GM04504 (cell line): ENCODE results near the gene MMP11.

ENCODE experiments used
- DNase-seq: peaks from one replicate; pipeline ENCODE4 v3.0.0-alpha.2; 2012; ENCODE audit warnings: low read depth

The MMP11 gene

GRCh38 chr22:23760056-23760455 is 12.6 kb upstream of the MMP11 start:
- DNase-seq = no peak

- no peak for DNase-seq
Measured at GRCh38 chr22:23762842-23763578, 9.6 kb upstream of the MMP11 start, which contains the start of gene C22orf15. Gene C22orf15, plus strand, starts transcription at chr22:23762990. Its CDS starts 317 bp downstream, at chr22:23763307.

DNA sequence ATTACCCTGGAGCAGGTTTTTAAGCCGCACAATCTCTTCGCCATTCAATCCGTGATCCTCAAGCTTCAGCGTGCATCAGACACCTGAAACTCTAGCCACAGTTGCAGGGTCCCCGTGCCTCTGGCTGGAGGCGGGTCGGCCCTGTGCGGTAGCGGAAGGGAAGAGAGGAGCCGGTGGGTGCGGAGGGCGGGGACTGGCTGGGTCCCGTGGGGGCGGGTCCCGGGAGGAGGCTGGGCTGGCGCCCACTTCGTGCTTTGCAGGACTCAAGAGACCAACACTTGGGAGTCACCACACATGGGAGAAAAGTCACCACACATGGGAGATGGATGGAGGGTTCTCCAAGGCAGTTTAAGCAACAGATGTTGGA is 9.1 kb upstream of the MMP11 start:
- no peak for DNase-seq

GRCh38 chr22:23763954-23764353 is 8.7 kb upstream of the MMP11 start:
- no peak for DNase-seq

DNA sequence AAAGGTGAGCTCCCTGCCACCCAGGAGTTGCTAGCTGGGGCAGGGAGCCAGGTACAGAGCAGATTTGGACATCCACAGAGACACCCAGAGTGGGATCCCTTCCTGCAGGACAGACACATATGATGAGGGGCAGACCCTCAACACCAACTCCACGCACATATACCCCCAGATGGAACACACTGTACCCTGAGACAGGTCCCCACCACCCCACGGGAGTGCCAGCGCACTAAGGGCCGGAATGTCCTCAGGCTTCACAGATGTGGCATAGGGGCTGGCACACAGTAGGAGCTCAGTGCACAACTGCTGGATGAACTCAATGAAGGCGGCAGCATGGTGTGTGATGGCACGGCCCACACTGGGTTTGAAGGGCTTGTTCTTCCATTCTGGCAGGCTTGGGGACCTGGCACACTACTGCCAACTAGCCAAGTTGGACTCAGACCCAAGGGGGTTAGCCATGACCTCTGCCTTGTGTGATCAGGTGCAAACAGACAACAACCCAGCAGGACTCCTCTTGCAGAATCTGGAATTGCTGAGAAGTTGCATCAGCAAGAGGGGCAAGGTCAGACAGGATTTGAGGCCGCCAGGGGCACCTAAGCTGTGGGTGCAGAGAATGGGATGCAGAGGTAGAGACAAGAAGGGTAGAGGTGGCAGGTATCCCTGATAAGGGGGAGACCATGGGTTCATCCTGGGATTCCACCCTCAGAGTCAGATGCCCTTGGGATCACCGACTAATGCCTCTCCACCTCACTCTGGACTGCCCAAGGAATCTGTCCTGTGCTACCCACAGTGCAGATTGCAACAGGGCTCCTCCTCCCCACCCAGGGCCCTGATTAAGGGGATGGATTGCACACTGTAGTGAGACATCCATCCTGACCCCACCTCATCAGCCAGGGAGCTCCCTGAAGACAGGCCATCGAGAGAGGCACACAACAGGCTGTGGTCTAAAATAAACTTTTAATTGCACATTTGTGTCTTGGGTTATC is 7.5 kb upstream of the MMP11 start:
- no peak for DNase-seq

DNA sequence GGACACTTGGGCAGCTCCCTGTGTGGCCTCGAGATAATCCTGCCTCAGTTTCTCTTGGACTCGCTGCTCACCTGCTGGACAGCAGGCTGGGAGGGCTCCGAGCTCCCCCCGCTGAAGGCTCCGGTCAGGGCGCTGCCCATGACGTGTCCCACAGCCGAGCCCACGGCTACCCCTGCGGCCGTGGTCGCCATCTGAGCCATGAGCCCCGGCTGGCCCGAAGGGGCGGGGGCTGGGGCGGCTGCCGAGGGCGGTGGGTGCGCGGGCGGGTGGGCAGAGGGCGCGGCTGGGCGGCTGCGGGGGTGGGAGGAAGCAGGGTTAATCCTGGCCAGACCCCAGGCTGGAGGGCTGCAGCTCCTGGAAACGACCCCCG is 5.4 kb upstream of the MMP11 start:
- DNase-seq = no peak

DNA sequence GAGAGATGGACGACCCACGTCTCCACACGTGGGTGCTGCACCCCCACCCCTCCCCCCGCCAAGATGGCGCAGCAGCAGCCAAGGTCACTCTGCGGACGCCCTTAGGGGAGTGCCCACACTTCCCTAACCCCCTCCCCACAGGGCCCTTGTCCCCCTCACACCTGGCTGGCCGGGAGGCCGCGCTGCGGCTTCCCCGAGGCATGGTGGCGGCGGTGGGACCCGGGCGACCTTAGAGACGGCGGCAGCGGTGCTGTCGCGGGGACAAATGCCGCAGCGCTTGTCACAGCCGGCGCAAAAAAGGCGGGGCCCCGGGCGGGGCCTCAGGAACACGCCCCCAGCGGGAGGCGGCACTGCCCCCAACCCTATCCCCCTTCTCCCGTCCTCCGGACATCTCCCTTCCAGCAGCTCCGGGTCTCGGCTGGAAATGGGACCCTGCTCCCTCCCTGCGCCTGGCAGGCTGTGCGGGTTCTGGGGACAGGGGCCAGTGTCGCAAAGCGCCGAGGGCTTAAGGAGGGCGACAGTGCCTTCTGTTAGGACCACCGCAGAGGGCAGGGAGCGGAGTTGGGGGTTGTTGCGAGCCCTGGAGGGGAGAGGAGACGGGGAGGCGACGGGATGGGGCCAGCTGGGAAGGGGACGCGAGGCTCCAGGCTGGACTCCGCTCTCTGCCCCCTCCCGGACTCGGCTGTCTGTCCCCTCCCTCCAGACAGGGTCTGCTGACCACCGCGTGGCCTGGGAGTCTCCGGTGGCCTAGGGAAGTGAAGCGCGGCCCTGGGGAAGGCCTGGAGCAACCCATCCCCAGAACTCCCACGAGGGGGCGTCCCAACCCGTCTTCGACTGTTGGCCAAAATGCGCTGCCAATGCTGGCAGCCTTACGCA is 4.7 kb upstream of the MMP11 start, which contains the start of gene CHCHD10:
CHCHD10 (minus strand) TSS at position 300 of the 876 bp plus-strand sequence; CDS start at position 202, 98 bp downstream.
- peak; percentile 47 for DNase-seq

- no peak for DNase-seq
Measured at GRCh38 chr22:23769321-23769965, 3.2 kb upstream of the MMP11 start.

GRCh38 chr22:23772315-23772648 is 367 bp upstream of the MMP11 start:
- DNase-seq = no peak

GRCh38 chr22:23773483-23774113 is 949 bp downstream of the MMP11 start:
- no peak for DNase-seq

DNA sequence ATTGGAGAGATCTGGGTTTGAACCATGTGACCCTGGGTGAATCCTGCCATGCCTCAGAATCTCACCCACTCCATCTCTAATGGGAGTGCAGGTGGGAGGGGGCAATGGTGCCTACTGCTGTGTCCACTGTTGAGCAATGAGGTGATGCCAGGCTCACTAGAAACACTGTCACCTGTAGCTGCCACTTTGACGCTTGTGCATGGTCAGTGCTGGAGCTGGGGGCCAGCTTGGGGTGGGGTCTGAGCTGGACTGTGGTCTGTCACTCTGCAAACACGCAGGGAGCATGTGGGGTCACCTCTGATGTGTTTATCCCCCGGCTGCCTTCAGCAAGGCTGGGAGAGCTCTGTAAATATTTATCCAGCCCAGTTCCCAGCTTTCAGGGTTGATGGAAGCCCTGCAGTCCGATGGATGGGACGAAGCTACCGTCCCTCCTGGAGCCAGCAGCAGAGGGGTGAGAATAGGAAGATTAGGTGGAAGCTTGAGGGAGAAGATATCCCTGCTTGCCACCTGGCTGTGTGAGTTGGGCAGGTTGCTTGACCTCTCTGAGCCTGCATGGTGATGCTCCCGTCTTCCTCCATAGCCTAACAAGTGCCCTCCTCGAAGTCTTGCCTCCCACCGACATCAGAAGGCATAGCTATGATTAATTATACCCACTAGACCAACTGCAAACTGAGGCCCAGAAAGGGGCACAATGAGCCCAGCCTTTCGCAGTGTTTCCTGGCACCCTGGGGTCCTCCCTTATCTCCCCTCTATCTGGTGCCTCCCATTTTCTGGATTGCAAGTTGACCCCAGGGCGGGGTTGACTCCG is 1.7 kb downstream of the MMP11 start:
- DNase-seq = no peak

GRCh38 chr22:23774922-23775436 is 2.3 kb downstream of the MMP11 start:
- DNase-seq = no peak

DNA sequence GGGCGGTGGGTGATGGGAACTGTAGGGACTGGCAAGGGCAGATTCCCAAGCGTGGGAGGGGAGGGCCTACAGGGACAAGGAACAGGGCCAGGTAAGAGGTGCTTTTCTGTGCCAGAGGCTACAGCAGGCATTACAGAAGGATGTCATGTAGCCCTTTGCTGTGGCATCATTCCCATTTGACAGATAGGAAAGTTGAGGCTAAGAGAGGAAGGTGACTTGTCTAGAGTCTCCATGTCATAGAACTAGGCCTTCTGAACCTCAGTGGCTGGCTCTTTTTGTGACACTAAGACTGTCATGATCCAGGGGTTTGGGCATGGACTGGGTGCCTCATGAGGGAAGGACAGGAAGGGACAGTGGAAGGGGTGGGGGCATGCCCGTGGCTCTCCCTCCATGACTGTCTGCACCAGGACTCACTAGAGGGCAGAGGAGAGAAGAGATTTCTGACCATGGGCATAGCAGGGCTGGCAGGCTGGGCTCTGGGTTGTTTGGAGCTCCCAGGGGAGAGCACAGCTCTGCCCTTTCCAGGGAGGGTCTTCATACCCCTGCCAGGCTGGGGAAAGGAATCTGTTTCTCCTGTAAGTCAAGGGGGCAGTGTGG is 3.2 kb downstream of the MMP11 start:
- DNase-seq = no peak

DNA sequence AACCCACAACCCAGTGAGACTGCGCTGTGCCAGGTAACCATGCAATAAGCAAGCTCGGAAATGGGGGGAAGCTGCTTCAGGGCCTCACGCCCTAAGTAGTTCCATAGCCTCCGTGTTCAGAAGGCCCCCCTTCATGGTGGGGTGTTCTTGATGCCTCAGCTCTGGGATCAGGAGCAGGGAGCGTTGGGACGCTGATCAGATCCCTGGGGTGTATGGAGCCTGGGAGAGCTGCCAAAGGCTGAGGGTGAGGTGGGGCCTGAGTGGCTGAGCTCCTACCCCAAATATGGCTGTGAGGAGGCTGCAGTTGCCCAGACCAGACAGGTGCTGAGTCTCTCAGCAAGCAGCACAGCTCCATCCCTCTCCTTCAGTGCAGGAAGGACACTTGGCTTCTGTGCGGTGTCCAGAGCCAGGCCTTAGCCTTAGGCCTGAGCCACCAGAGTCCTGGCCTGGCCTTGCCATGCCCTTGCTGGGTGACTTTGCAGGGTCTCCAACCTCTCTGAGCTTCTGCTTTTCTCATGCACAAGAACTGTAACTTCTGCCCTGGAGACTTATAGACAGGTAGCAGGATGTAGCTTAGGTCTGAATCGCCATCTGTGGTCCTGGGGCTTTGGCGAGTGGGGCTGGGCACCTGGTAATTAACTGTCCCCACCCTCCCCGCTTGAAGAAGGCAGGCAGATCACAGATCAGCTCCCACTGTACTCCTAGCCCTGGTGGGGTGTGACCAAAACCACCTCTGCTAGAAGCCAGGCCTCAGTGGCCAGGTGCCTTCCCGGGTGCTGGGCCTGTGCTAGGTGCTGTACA is 5.3 kb downstream of the MMP11 start:
- DNase-seq = no peak

DNA sequence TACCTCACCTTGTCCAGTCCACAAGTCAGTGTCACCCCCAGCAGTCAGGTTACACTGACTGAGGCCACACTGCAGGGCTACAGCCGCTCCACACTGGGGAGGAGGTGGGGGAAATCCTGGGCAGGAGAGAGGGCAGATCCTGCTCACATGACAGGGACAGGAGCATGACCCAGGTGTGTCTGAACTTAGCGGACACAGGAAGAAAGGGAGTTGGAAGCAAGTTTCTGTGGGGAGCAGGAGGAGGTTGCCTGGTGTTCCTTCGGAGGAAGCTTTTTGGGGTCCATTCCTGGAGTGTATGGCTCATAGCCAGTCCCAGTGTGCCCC is 5.9 kb downstream of the MMP11 start:
- DNase-seq = no peak

DNA sequence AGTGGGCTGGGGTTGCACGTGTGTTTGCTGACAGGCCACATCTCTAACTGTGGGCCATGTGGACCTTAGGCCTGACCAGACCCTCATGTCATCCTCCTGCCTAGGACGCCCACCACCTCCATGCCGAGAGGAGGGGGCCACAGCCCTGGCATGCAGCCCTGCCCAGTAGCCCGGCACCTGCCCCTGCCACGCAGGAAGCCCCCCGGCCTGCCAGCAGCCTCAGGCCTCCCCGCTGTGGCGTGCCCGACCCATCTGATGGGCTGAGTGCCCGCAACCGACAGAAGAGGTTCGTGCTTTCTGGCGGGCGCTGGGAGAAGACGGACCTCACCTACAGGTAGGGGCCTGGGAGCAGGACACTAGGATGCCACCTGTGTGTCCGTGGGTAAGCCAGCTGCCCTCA is 6.4 kb downstream of the MMP11 start:
- no peak for DNase-seq

GRCh38 chr22:23779731-23780130 is 7.1 kb downstream of the MMP11 start:
- no peak for DNase-seq

GRCh38 chr22:23780146-23780748 is 7.6 kb downstream of the MMP11 start:
- no peak for DNase-seq

GRCh38 chr22:23781065-23781464 is 8.4 kb downstream of the MMP11 start:
- no peak for DNase-seq
